ENCODE measurements around the gene SCN5A.
"Not testable (repeated sequence)": the region's sequence is repeated elsewhere in the genome, so short reads cannot be mapped to it uniquely, and the experiment has no call there.

The SCN5A gene

DNA sequence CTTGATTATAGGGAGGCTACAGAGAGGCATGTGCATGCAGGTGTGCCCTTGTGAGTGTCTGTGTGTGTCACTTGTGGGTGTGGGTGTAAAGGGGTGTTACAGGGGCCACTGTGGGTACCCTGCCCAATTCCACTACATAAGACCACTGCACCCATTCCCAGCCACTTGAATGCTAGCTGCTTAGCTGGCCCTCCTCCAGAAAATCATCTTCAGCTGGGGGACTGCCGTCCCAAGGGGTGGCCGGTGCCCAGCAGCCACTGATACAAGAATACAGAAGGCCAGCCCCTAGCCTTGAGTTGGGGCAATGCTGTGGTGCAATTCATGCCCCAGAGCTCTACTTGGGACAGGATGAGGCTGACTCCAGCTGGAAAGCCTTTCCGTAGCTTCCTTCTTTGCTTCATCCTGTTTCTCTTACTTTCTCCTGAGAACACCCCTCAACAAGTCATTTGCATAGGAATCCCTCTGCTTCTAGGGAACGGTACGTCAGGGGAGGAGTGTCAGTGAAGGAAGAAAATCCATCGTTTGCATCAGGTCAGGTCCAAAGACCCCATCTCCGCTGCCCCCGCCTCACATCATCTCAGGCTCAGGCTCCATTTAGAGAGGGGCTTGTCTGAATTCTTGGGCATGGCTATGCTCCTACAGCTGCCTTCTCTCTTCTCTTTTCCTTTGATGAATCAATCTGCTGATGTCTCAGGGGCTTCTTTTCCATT is 72.0 kb downstream of the SCN5A start:
- FAIRE-seq, result no peak

DNA sequence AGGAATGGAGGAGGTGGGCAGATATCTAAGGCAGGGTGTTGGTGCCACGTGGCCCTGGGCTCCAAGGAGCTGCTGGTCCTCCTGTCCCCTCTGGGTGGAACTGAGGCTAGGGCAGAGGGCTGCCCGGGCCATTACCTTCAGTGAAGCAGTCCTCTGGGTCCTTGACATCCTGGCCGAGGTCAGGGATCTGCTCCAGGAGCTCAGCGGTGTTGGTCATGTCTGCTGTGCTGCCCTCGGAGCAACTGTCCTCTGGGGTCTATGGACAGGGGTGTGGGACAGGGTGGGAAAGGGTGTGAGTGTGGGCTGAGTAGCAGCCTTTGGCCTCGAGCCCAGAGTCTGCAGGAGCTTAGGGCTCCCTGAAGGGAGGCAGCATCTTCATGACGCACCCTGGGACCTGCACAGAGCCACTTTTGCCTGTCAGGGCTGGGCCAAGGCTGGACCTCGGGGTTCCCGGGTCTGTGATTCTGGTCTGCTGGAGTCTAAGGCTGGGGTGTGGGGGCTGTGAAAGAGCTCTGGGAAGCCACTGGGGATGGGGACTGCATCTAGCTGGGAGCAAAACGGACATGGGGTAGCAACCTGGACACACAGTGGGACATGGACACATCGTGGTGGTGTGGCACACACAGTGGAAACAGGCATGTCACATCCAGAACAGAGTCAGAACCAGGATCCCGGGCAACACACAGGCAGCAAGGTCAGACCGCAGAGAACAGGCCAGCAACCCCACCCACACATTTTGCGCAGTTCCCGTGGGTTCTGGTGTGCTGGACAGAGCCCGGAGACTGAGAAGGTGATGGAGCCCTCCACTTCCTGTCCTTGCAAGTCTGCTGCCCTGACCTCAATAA is 72.7 kb downstream of the SCN5A start:
- FAIRE-seq, result no peak

DNA sequence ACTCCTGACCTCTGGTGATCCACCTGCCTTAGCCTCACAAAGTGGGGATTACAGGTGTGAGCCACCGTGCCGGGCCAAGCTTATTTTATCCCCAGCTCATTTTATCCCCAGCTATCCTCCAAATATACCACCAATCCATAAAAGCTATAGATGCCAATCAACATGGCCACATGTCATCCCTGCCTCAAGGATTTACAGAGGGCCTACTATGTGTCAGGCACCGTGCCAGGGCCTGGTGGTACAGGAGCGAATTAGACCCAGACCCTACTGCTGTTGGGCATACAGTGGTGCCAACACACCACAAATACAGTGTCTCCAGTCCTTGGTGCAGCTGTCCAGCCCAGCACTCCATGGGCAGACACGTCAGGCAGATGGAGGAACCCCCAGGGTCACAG is 73.4 kb downstream of the SCN5A start:
- no peak for FAIRE-seq

DNA sequence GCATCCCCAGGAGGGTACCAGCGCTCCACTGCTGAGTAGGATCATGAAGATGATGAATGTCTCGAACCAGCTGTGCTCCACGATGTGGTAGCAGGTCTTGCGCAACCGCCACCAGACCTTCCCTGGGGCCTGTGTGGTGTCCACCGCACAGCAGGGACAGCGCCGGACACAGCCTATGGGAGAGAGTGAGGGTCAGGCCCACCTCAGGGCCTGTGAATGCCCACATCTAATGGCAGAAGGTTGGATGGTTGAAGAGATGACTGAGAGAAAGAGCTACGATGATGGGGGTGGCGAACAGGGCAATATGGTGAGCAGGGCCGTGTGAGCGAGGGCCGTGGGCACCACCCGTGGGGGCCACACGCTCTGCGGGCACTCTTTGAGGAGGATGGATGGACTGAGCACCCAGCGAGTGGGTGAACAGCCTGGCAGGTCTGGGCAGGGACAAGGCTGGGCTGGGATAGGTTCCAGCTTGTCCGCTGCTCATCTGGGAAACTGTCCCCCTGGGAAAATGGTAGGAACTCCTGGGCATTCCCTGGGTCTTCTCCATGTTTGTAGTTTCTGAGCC is 74.1 kb downstream of the SCN5A start:
- FAIRE-seq, result no peak

DNA sequence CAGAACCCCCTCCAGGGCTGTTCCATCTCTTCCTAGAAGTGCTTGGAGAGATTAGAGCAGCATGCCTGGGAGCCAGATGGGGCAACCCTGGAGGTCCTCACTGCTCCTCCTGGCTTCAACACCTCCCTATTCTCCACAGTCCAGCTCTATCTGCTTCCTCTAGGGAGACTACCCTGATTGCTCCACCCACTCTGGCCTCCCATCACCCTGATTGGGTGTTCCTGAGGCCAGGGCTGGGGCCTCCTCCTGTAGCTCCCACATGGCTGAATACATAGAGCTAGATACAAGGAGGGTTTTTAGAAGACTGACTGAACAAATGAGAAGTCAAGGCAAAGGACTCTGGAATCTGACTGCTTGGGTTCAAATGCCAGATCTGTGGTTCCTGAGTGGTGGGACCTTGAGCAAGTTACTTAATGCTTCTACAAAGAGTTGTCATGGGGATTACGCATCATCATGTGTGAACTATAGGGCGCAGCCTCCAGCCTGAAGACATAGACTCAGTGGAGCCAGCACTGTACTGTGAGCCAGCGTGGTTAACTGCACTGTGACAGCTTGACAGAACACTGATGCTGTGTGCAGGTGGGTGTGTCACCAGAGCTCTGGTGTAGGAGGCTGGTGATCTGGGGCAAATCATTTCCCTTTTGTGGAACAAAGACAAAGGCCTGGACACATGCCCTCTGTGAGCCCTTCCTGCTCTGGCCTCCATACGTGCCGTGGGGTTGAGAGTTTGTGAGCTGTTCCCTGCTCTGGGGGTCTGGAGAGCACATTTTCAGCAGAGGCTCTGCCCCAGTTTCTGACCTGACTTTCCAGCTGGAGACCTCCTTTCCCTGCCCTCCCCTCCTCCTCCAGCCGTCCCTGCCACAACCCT is 74.8 kb downstream of the SCN5A start:
- no peak for FAIRE-seq

DNA sequence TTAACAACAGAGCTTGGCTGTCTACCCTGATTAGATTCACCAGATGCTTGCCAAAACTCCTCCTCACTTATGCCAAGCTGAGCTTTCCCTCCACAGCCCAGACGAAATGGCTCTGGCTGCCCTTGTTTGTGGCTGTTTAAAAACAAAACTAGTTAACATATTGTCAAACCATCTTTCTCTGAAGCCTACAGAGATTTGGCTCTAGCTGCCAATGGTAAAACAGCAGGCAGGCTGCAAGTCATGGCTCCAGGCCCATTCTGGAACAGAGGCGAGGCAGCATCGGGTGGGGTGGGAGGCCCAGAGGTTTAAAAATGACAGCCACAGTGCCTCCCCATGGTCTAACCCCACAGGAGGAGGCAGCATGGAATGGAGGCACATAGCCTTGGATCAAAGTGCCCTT is 75.9 kb downstream of the SCN5A start:
- FAIRE-seq, result no peak

DNA sequence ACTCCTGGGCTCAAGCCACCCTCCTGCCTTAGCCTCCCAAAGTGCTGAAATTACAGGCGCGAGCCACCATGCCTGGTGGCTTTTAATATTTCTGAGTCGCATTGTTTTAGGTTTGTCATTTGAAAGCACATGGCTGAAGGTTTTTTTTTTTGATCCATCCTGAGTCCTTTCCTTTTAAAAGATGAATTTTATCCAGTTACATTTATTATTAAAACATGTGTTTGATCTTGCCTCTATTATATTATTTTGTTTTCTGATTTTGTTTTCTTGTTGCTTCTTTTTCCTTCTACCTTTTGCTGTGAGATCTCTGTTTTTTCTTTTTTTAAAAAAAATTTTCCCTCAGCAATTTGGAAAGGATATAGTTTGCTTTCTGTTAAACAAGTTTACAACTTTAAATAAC is 76.4 kb downstream of the SCN5A start:
- FAIRE-seq, result no peak

DNA sequence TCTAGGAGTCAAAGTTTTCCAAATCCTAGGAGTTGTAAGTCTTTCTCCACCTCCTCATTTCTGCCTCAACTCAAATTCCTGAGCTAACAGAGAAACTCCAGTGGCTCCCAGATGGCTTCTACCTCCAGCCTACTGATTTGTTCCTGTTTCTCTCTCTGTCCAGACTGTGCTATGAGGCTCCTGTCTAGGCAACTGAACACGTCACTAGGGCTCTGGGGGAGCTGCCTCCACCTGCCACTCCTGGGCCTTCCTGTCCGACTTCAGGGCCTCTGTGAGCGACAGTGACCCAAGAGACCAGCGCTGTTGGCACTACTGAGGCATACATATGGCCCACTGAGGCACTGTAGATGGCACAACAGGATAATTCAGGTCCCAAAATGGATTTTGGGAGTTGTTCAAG is 82.0 kb downstream of the SCN5A start:
- FAIRE-seq, result no peak

DNA sequence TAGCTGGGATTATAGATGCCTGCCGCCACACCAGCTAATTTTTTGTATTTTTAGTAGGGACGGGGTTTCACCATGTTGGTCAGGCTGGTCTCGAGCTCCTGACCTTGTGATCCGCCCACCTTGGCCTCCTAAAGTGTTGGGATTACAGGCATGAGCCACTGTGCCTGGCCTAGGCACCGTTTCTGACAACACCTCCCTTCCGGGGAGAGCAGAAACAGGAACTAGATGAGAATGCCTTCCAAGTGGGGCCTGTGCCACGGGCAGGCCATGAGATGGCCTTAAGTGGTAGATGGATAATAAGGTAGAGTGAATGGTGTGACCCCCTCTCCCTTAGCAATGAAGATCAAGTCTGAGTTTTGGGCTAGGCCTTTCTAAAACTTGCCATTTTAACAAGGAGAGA is 82.7 kb downstream of the SCN5A start:
- not testable (repeated sequence) for FAIRE-seq

DNA sequence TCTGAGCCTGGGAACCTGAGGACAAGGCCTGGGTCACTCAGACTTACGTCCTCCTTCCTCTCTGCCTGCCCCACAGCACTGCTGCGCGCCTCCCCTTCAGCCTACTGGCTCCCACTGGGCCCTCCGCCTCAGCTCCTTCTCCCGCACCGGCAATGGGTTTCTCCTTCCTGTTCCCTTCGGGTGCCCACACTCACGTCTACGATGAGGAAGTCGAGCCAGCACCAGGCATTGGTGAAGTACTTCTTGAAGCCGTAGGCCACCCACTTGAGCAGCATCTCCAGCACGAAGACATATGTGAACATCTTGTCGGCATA is 83.3 kb downstream of the SCN5A start:
- FAIRE-seq, result no peak

DNA sequence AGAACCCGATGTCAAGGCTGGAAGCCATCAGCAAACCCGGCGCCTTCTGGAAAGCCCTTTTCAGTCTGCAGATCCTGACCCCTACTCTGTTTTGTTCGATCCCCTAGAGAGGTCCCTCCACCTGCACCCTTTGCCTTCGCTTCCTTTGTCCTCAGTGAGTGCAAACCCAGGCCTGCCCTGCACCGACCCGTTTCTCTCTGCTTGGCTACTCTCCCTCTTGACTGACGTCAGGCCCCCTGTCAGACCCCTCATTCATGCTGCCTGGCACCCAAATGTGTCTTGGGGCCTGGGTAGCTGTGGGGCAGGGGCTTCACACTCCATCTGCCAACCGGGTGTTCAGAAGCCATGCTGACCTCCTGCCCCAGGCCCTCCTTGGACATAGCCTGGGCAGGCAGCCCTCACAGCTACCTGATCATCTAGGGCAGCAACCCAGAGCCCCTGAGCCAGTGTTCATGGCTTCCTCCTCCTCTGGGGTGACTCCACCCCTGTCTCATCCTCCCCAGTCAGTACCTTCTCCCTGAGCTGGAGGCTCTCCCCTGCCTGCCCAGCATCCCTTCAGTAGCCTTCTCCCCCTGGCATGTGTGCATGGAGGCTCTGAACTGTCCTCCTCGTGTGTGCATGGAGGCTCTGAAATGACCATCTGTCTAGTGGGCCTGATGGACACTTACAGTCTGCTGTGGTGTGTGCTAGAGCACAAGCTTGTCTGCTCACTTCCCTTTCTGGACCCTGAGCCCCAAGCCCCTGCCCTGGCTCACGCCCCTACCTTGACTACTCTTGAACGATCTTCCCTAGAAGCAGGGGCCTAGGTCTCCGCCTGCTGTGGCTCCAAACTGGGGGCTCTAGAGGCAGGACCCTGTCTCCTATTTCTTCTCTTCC is 83.9 kb downstream of the SCN5A start:
- FAIRE-seq, result no peak

DNA sequence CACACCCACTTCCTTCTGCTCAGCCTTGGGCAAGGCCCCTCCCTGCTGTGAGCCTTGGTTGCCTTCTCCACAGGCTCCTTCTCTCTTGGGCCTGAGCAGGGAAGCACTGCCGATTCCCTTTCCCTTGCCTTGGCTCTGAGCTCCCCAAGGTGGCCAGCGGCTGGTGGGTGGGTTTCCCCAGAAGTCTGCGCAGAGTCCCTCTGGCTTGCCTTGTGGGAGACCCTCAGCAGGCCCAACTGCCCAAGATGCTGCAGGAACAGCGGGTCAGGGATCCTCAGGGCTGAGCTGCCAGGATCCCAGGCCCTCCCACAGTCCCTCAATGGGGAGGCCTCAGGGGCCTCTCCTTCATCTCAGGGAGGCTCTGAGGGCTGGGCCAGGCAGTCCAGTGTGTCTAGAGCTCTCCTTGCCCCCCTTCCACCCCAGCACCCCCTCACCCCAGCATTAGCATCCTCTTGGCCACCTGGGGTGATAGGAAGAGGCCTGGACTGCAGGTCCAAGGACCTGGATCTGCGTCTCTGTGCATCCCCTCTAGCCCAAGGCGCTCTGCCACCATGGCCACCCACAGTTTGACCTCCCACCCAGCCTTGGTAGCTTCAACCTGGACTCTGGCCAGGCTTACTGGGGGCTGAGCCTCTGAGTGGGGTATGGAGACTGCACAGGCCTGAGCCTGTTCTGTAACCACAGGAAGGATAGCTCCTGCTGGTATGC is 84.7 kb downstream of the SCN5A start:
- FAIRE-seq, result no peak

DNA sequence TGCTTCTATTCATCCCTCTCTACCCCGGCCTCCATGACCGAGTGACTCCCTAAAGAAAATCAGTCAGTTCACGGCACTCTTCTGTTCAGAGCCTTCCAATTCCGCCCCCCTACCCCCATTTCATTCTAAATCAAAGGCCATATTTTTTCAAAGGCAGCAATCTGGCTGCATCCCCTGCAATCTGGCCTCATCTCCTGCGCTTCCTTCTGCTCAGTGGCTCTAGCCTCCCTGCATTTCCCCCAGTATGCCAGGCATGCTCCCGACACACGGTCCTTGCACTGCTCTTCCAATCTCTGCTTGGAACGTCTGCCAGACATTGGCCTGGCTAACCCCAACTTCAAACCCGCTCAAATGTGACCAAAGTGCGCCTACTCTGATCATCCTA is 85.6 kb downstream of the SCN5A start:
- no peak for FAIRE-seq

DNA sequence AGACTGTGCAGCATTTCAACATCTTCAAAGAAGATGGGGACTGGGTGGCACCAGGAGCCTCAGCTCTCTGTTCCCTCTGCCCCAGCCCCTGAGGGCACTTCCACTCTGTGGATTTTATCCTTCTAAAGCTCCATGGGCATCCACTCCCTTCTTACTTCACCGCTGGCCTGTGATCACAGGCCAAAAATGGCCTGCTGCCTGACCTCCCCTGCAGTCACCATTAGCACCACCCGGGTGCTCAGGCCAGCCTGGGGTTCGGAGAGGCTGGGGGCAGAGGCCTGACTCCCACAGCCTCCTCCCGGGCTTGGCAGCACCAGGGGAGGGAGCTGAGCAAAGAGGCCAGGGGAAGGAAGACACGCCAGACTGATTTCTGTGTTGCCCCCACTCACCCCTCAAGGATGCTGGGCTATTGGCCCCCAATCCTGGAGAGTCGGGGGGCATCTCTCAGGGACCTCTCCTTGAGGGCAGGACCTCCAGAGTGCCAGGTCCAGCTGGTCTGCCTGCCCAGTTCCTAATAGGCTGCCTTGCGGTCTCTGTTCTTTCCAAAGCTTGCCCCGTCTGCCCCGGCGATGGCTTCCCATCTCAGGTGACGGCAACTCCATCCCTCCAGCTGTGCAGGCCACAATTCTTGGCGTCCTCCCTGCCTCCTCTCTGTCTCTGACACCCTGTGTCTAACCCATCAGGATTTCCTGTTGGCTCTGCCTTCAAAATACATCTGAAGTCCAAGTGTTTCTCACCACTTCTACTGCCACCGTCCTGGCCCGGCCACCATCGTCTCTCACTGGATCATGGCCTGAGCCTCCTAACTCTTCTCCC is 86.2 kb downstream of the SCN5A start:
- FAIRE-seq, result no peak

DNA sequence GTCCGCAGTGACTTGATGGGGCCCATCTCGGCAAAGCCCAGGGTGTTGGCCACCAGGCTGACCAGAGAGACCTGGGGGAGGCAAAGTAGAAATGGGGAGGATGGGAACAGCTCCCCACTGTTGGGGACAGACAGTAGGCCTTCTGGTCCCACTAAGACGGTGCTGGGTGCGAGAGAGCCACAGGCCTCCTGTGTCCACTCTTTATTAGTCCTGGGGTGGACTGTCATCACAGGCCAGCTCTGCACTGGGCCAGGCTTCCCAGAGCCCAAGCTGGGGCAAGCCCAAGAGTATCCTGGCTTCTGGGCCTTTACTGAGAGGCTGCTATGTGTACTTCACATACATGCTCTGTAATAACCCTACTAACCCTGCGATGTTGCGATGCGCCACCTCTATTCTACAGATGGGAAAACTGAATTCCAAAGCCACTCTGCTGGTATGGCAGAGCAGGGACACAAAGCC is 87.0 kb downstream of the SCN5A start:
- no peak for FAIRE-seq

DNA sequence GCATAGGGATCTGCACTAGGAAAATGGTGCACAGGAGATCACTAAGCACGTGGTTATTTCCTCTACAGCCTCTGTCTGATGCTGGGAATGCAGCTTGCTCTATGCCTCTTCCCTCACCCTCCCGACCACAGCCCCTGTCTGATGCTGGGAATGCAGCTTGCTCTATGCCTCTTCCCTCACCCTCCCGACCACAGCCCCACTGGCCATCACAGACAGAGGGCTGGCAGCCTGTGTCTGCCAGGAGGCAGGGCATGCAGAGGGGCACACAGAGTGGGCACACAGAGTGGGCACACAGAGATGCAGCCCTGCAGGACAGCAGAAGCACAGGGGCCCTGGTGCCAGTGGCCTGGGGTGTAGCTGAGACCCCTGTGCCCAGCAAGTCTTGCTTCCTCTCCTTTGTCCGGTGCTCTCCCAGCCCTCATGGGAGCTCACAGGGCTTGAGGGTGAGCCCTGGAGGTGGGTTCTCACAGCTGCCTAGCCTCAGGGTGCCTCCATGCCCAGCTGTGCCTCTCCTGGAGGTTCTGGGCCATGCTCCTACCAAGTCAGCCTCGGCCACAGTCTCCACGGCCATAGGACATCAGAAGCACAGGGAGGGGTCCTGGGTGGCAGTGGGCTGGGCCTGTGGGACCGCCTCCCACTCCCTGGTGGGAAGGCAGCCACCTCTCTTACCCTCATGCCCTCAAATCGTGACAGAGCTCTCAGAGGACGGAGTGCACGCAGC is 87.6 kb downstream of the SCN5A start:
- no peak for FAIRE-seq

DNA sequence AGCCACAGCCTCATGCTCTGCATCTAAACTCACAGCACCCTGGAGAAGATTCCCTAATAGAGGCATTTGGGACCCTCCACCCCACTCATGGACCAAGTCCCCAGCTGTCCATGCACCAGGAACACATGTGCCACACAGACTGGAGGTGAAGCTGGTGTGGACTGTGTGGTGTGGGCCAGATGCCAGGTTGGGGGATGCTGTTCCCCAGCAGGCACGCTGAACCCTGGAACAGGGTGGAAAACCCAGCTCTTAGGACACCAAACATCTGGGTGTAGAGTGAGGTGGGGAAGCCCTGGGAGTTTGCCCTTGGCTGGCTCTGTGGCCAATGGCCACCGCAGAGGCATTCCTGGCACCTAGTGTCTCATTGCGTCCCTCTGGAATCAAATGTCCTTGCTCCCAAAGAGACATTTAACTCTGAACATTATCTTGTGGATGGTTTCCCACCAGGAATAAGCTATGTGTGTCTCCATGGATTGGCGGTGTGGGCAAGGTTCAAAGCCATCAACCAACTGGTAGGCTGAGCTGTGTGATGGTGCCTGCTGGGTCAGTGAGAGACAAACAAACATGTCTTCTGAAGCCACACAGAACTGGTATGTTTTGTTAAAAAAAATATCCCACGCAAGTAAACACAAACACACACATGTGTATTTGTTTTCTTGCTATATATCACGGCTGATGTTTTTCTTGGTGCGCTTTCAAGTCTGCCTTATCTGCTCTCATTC is 88.3 kb downstream of the SCN5A start:
- FAIRE-seq, result no peak

DNA sequence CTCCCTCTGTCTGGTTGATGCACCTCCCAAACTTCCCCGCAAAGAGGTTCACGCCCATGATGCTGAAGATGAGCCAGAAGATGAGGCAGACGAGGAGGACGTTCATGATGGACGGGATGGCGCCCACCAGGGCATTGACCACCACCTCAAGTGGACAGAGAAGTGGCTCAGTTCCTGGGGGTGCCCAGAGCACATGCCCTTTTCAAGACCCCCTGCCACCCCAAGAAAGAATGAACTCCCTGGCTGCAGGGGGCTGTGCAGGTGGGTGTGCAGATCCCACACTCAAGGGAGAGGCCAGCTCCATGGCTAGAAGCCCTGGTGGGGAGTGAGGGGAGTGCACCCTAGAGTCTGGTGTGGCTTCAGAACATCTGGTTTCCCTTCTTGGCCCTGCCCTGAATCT is 89.2 kb downstream of the SCN5A start:
- FAIRE-seq, result no peak

DNA sequence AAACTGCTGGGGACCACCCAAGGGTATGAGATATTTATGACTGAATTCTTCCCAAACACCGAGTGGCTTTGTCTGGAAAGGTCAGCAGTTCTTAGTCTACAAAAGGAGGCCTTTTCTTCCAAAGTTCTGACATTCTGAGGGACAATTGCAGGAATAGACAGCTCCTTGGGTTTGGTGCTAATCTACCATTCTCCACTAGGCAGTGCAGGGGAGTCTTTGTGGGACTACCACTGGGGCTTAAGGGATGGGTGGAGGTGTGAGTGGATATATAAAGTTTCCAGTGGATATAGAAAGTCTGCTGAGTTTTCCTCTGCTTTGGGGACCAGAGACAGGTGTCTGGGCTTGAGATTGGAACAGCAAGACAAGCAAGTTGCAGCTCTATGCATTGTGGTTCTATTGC is 90.6 kb downstream of the SCN5A start:
- no peak for FAIRE-seq
